ENCODE data around the gene DNAJB2. TPM values are rescaled to one million over a fixed set of nuclear protein-coding genes. Genes with fewer than 3 reads are reported as not detected.

Gene DNAJB2
- total and polyA plus RNA-seq, 2 of the 8 experiments (the other 6 are each of a cell fraction or from before 2014, with no cell fraction given), result 21.0 to 26.3 TPM

GRCh38 chr2:219291910-219292490 lies 12.8 kb downstream of the DNAJB2 start:
- Histone ChIP-seq H3K56ac (replicated peaks; ENCODE audit: insufficient read length, low read depth, low read length) (no peak overlapping the region), H4K5ac (ENCODE audit: insufficient read length, low read depth, low read length) (no peak overlapping the region), H2BK20ac (ENCODE audit: low read length) (no peak overlapping the region), H3K4me3 (ENCODE audit: extremely low read depth in 1 of 4, insufficient read depth in 2 of 4, low read depth in 3 of 4, low read length in 4 of 4) (no peak overlapping the region), H4K8ac (ENCODE audit: extremely low read depth, insufficient read depth, low read length) (no peak overlapping the region), H3K27me3 (replicated peaks in 1 of 4; ENCODE audit: control insufficient read depth in 3 of 4, extremely low read depth in 1 of 4, insufficient read depth in 3 of 4, low read length in 3 of 4) (peaks cover 0 to 23% (median 13%) of the 10 kb centered on the region in 4 experiments; a peak in 6 of 7 replicates), H3K9me3 (ENCODE audit: insufficient read depth in 2 of 2, low read depth in 1 of 2, low read length in 1 of 2) (0 out of 4 replicates have a peak, but pooled peaks cover 0 to 5% of the 10 kb centered on the region in 2 experiments), H3K4ac (replicated peaks; ENCODE audit: insufficient read length, low read depth, low read length) (no peak overlapping the region), H2AK5ac (ENCODE audit: low read depth, low read length) (no peak overlapping the region), H3K14ac (ENCODE audit: insufficient read length) (no peak overlapping the region), H3K18ac (ENCODE audit: extremely low read depth, low read length) (no peak overlapping the region), H2BK5ac (ENCODE audit: low read depth, low read length) (no peak overlapping the region), H4K20me1 (replicated peaks in 1 of 2; ENCODE audit: control insufficient read depth in 1 of 2, insufficient read depth in 2 of 2, low read length in 2 of 2) (peaks cover 0 to 2% of the 10 kb centered on the region in 2 experiments), H2AFZ (ENCODE audit: low read length) (no peak overlapping the region), H2BK15ac (ENCODE audit: low read length) (no peak overlapping the region), H3K9ac (replicated peaks in 1 of 4; ENCODE audit: extremely low read depth in 1 of 4, low read depth in 3 of 4, low read length in 3 of 4) (no peak overlapping the region), H3K23me2 (ENCODE audit: low read depth, low read length) (peaks cover 4% of the 10 kb centered on the region; the same call in 1 of the 2 replicates), H3K36me3 (ENCODE audit: control insufficient read depth in 2 of 4, insufficient read depth in 4 of 4, low read length in 3 of 4) (no peaks in the 10 kb centered on the region), H2BK12ac (ENCODE audit: low read depth, low read length) (no peak overlapping the region), H3K79me2 (ENCODE audit: control insufficient read depth in 1 of 2, insufficient read depth in 2 of 2, low read length in 2 of 2) (no peaks in the 10 kb centered on the region), H2BK120ac (replicated peaks; ENCODE audit: low read depth, low read length) (no peak overlapping the region), H3K27ac (ENCODE audit: low read depth, low read length) (no peak overlapping the region), H3K4me2 (ENCODE audit: insufficient read depth in 1 of 2, low read depth in 2 of 2, low read length in 2 of 2) (no peak overlapping the region), H3K79me1 (ENCODE audit: low read depth, low read length) (no peaks in the 10 kb centered on the region), H3K4me1 (replicated peaks in 1 of 4; ENCODE audit: control insufficient read depth in 3 of 4, insufficient read depth in 4 of 4, low read length in 3 of 4) (peaks cover 0 to 4% (median 0%) of the 10 kb centered on the region in 4 experiments; a peak in 2 of 7 replicates), H4K91ac (replicated peaks; ENCODE audit: insufficient read length, low read length) (no peak overlapping the region), H3K23ac (ENCODE audit: insufficient read length) (no peak overlapping the region)
- ChIA-PET CTCF (ENCODE audit: partially characterized antibody) (interaction anchor here (0.9 to 11.7 kb wide), 12 partner anchors 10 to 312 kb away, joined by 3 to 220 read pairs (median 4); partner anchors contain the start of genes DNAJB2, PTPRN and TUBA4B), POLR2A (ENCODE audit: partially characterized antibody) (interaction anchor here (0.7 to 4.3 kb wide), 5 partner anchors 13 to 113 kb away, joined by 3 to 33 read pairs (median 3); partner anchors contain the start of genes DNAJB2, GLB1L, STK16 and TUBA4B)
- FAIRE-seq, result no peak
- WGBS, 2 experiments (ENCODE audit: extremely low coverage in 1 of 2, insufficient coverage in 1 of 2, insufficient read length in 1 of 2, insufficient replicate concordance in 2 of 2, low coverage in 1 of 2, low lambda C conversion rate in 2 of 2, missing lambda C conversion rate in 1 of 2), result 83% methylated on average over 4 of the region's 4 CpGs; no CpG with 5 or more reads in 1 of the 2 experiments
- no peak for DNase-seq (ENCODE audit: low read depth in 1 of 2, low spot score in 2 of 2)
- TF ChIP-seq E2F6 (IDR thresholded peaks at IDR 0.05), result no peak
- no peak for TF ChIP-seq MAX (IDR thresholded peaks at IDR 0.05)
- TF ChIP-seq FOSL1 (IDR thresholded peaks at IDR 0.05; ENCODE audit: insufficient read depth, low read depth, low read length), result no peak
- no peak for TF ChIP-seq EZH2 (IDR thresholded peaks at IDR 0.05; ENCODE audit: low read depth, low read length, severe bottlenecking)
- TF ChIP-seq EGR1 (IDR thresholded peaks at IDR 0.05; ENCODE audit: borderline replicate concordance, low read depth, low read length), result no peak
- no peak for TF ChIP-seq TEAD4 (IDR thresholded peaks at IDR 0.05; ENCODE audit: low read depth, low read length)
- no peak for TF ChIP-seq RAD21 (IDR thresholded peaks at IDR 0.05 in 1 of 2, conservative IDR thresholded peaks at IDR 0.05 in 1 of 2; ENCODE audit: low read depth in 2 of 2, low read length in 2 of 2)
- TF ChIP-seq MAFK (IDR thresholded peaks at IDR 0.05; ENCODE audit: low read depth, low read length), result no peak
- TF ChIP-seq KDM4A (IDR thresholded peaks at IDR 0.05; ENCODE audit: low read depth, low read length, severe bottlenecking), result no peak
- TF ChIP-seq SP2 (IDR thresholded peaks at IDR 0.05; ENCODE audit: low read length), result no peak
- TF ChIP-seq BCL11A (IDR thresholded peaks at IDR 0.05; ENCODE audit: low read depth in 2 of 2, low read length in 2 of 2), result no peak
- no peak for TF ChIP-seq YY1 (IDR thresholded peaks at IDR 0.05; ENCODE audit: low read depth, low read length)

Data from H1 (cell line).